Body of pancreas (tissue), 4 donors: Measurements from ENCODE around the gene PAPPA2.

ENCODE experiments used
- CTCF ChIP-seq, 7 experiments: fragments of 450-650 bp in 4 of 7; fragments of 200-600 bp in 3 of 7; sonication (generic) in 3 of 7; IDR thresholded peaks; one replicate each; pipeline ENCODE4 v1.5.1; 2016 to 2019; ENCODE audit warnings: antibody characterized with exemption in 7 of 7
- POLR2A ChIP-seq, 3 donors: fragments of 450-650 bp; IDR thresholded peaks; one replicate each; pipeline ENCODE4 v1.6.1; 2016; ENCODE audit warnings: antibody characterized with exemption in 3 of 3, mild to moderate bottlenecking in 2 of 3

GRCh38 chr1:176541663-176542062, 78.7 kb downstream of the PAPPA2 start:
- TF ChIP-seq CTCF (IDR thresholded peaks at IDR 0.05) (no peak), POLR2A (IDR thresholded peaks at IDR 0.05) (no peak)
